H1 (cell line): ENCODE data around the gene PHOSPHO2. TPM values are rescaled to one million over a fixed set of nuclear protein-coding genes. Genes with fewer than 3 reads are reported as not detected.

Experiments used
- CTCF ChIA-PET: fragments of 300-600 bp; sonication (Branson Sonifier 250); formaldehyde crosslinking; loops from one replicate; lab custom pipeline; 2021; ENCODE audit not compliant: partially characterized antibody; lab: Charles Lee
- POLR2A ChIA-PET: fragments of 300-600 bp; sonication (Branson Sonifier 250); formaldehyde crosslinking; loops from one replicate; lab custom pipeline; 2021; ENCODE audit warnings: inconsistent platforms; ENCODE audit not compliant: partially characterized antibody; lab: Charles Lee
- DNase-seq, 2 experiments: peaks; one replicate each; pipeline versions ENCODE4 v3.0.0 to v3.0.0-alpha.2; 2010 to 2022; ENCODE audit warnings: low spot score in 2 of 2, low read depth in 1 of 2, mixed read lengths in 1 of 2
- FAIRE-seq: peaks from 2 replicates; lab custom pipeline; 2011; peaks lifted over from hg19 to GRCh38; lab: Jason Lieb, UNC
- H2AFZ ChIP-seq: 2 replicates; pipeline ENCODE4 v1.8.1; 2012; ENCODE audit warnings: low read length, inconsistent platforms
- H2AK5ac ChIP-seq: 2 replicates; pipeline ENCODE4 v1.6.1; 2013; ENCODE audit warnings: low read depth, low read length
- H2BK120ac ChIP-seq: replicated peaks from 2 replicates; pipeline ENCODE3; 2013; ENCODE audit warnings: low read depth, low read length, inconsistent platforms
- H2BK12ac ChIP-seq: 2 replicates; pipeline ENCODE4 v1.6.1; 2013; ENCODE audit warnings: low read depth, low read length
- H2BK15ac ChIP-seq: 2 replicates; pipeline ENCODE4 v1.6.1; 2013; ENCODE audit warnings: low read length
- H2BK20ac ChIP-seq: 2 replicates; pipeline ENCODE4 v1.6.1; 2013; ENCODE audit warnings: low read length
- H2BK5ac ChIP-seq: 2 replicates; pipeline ENCODE4 v1.6.1; 2013; ENCODE audit warnings: low read depth, low read length
- H3K14ac ChIP-seq: 2 replicates; pipeline ENCODE4 v1.6.1; 2013; ENCODE audit warnings: inconsistent platforms; ENCODE audit not compliant: insufficient read length
- H3K18ac ChIP-seq: 2 replicates; pipeline ENCODE4 v1.6.1; 2013; ENCODE audit warnings: low read length; ENCODE audit errors: extremely low read depth
- H3K23ac ChIP-seq: 2 replicates; pipeline ENCODE4 v1.6.1; 2013; ENCODE audit warnings: inconsistent platforms; ENCODE audit not compliant: insufficient read length
- H3K23me2 ChIP-seq: 2 replicates; pipeline ENCODE4 v1.6.1; 2013; ENCODE audit warnings: low read depth, low read length
- H3K27ac ChIP-seq: 2 replicates; pipeline ENCODE4 v1.6.1; 2011; ENCODE audit warnings: low read depth, low read length, inconsistent platforms
- H3K27me3 ChIP-seq, 4 experiments: replicated peaks in 1 of 4; 1 replicate in 1 of 4; 2 replicates in 3 of 4; pipeline versions ENCODE4 v1.6.1 to v1.8.1; 2011 to 2013; ENCODE audit warnings: low read length in 3 of 4, mild to moderate bottlenecking in 3 of 4, inconsistent platforms in 2 of 4, mixed read lengths in 2 of 4, moderate library complexity in 1 of 4; ENCODE audit not compliant: control insufficient read depth in 3 of 4, insufficient read depth in 3 of 4; ENCODE audit errors: extremely low read depth in 1 of 4
- H3K36me3 ChIP-seq, 4 experiments: 2 replicates each; pipeline versions ENCODE4 v1.6.1 to v1.8.1; 2011 to 2013; ENCODE audit warnings: mild to moderate bottlenecking in 4 of 4, low read length in 3 of 4, moderate library complexity in 2 of 4, control low read depth in 1 of 4, inconsistent platforms in 1 of 4; ENCODE audit not compliant: insufficient read depth in 4 of 4, control insufficient read depth in 2 of 4
- H3K4ac ChIP-seq: replicated peaks from 2 replicates; pipeline ENCODE3; 2013; ENCODE audit warnings: low read length, low read depth, mixed read lengths, inconsistent platforms; ENCODE audit not compliant: insufficient read length
- H3K4me1 ChIP-seq, 4 experiments: replicated peaks in 1 of 4; 1 replicate in 1 of 4; 2 replicates in 3 of 4; pipeline versions ENCODE4 v1.6.1 to v1.8.1; 2011 to 2013; ENCODE audit warnings: low read length in 3 of 4, inconsistent platforms in 2 of 4, mixed read lengths in 1 of 4; ENCODE audit not compliant: insufficient read depth in 4 of 4, control insufficient read depth in 3 of 4
- H3K4me2 ChIP-seq, 2 experiments: 2 replicates each; pipeline versions ENCODE4 v1.6.1 to v1.8.1; 2011 to 2013; ENCODE audit warnings: low read depth in 2 of 2, low read length in 2 of 2, control low read depth in 1 of 2, inconsistent platforms in 1 of 2, mild to moderate bottlenecking in 1 of 2; ENCODE audit not compliant: insufficient read depth in 1 of 2
- H3K4me3 ChIP-seq, 4 experiments: fragments of 200-600, 300-600 bp in 1 of 4; sonication (generic), shearing (Covaris generic), sonication (Bioruptor Twin) in 1 of 4; 2 replicates each; pipeline versions ENCODE4 v1.5.1 to v1.8.1; 2011 to 2016; ENCODE audit warnings: low read length in 4 of 4, low read depth in 3 of 4, control low read depth in 2 of 4, inconsistent platforms in 2 of 4, mild to moderate bottlenecking in 2 of 4, mixed read lengths in 1 of 4, moderate library complexity in 1 of 4; ENCODE audit not compliant: insufficient read depth in 2 of 4; ENCODE audit errors: extremely low read depth in 1 of 4
- H3K56ac ChIP-seq: replicated peaks from 2 replicates; pipeline ENCODE3; 2013; ENCODE audit warnings: low read depth, mild to moderate bottlenecking, mixed read lengths, low read length, inconsistent platforms; ENCODE audit not compliant: insufficient read length
- H3K79me1 ChIP-seq: 2 replicates; pipeline ENCODE4 v1.6.1; 2013; ENCODE audit warnings: low read depth, low read length, control low read depth
- H3K79me2 ChIP-seq, 2 experiments: 2 replicates each; pipeline versions ENCODE4 v1.6.1 to v1.8.1; 2012 to 2013; ENCODE audit warnings: low read length in 2 of 2, mild to moderate bottlenecking in 2 of 2, inconsistent platforms in 1 of 2; ENCODE audit not compliant: insufficient read depth in 2 of 2, control insufficient read depth in 1 of 2
- H3K9ac ChIP-seq, 4 experiments: replicated peaks in 1 of 4; 1 replicate in 1 of 4; 2 replicates in 3 of 4; pipeline versions ENCODE4 v1.6.1 to v1.8.1; 2011 to 2013; ENCODE audit warnings: low read depth in 3 of 4, low read length in 3 of 4, control low read depth in 2 of 4, mild to moderate bottlenecking in 2 of 4, moderate library complexity in 2 of 4, inconsistent platforms in 1 of 4; ENCODE audit errors: extremely low read depth in 1 of 4
- H3K9me3 ChIP-seq, 2 experiments: 2 replicates each; pipeline versions ENCODE4 v1.6.1 to v1.8.1; 2012 to 2013; ENCODE audit warnings: mild to moderate bottlenecking in 2 of 2, moderate library complexity in 2 of 2, control low read depth in 1 of 2, inconsistent platforms in 1 of 2, low read depth in 1 of 2, low read length in 1 of 2, mixed read lengths in 1 of 2; ENCODE audit not compliant: insufficient read depth in 2 of 2
- H4K20me1 ChIP-seq, 2 experiments: replicated peaks in 1 of 2; 2 replicates each; pipeline versions ENCODE3 to v1.8.1; 2011 to 2013; ENCODE audit warnings: inconsistent platforms in 2 of 2, low read length in 2 of 2, mild to moderate bottlenecking in 1 of 2; ENCODE audit not compliant: insufficient read depth in 2 of 2, control insufficient read depth in 1 of 2
- H4K5ac ChIP-seq: 2 replicates; pipeline ENCODE4 v1.6.1; 2013; ENCODE audit warnings: low read length, low read depth, mixed read lengths, inconsistent platforms; ENCODE audit not compliant: insufficient read length
- H4K8ac ChIP-seq: 2 replicates; pipeline ENCODE4 v1.8.0; 2013; ENCODE audit warnings: mild to moderate bottlenecking, moderate library complexity, low read length, inconsistent platforms; ENCODE audit not compliant: insufficient read depth; ENCODE audit errors: extremely low read depth
- H4K91ac ChIP-seq: replicated peaks from 2 replicates; pipeline ENCODE3; 2013; ENCODE audit warnings: low read length, mixed read lengths, inconsistent platforms; ENCODE audit not compliant: insufficient read length
- ASH2L ChIP-seq: fragments of 200-600, 300-600 bp; sonication (generic); IDR thresholded peaks from one replicate; pipeline ENCODE4 v1.7.1; 2017; ENCODE audit warnings: low read length
- BACH1 ChIP-seq: IDR thresholded peaks from 2 replicates; pipeline ENCODE4 v1.6.1; 2012; ENCODE audit warnings: low read length, improper control_type of control experiment
- BRCA1 ChIP-seq: IDR thresholded peaks from 2 replicates; pipeline ENCODE4 v1.6.1; 2012; ENCODE audit warnings: low read depth, low read length, improper control_type of control experiment
- CEBPB ChIP-seq: IDR thresholded peaks from 2 replicates; pipeline ENCODE4 v1.6.1; 2012; ENCODE audit warnings: low read depth, low read length
- CHD1 ChIP-seq: IDR thresholded peaks from 2 replicates; pipeline ENCODE4 v1.6.1; 2012; ENCODE audit warnings: low read depth, low read length, improper control_type of control experiment
- GTF2F1 ChIP-seq: IDR thresholded peaks from 2 replicates; pipeline ENCODE4 v1.6.1; 2012; ENCODE audit warnings: low read depth, low read length, improper control_type of control experiment, borderline replicate concordance
- HDAC2 ChIP-seq, 2 experiments: fragments of 300-600 bp in 1 of 2; sonication (generic) in 1 of 2; IDR thresholded peaks; 2 replicates each; pipeline ENCODE4 v1.6.1; 2011 to 2012; ENCODE audit warnings: low read depth in 2 of 2, low read length in 2 of 2, mild to moderate bottlenecking in 2 of 2, moderate library complexity in 2 of 2, borderline replicate concordance in 1 of 2, inconsistent platforms in 1 of 2
- KDM4A ChIP-seq: IDR thresholded peaks from one replicate; pipeline ENCODE4 v1.7.1; 2012; ENCODE audit warnings: low read depth, mild to moderate bottlenecking, moderate library complexity, low read length, inconsistent platforms; ENCODE audit not compliant: severe bottlenecking
- KDM5A ChIP-seq: fragments of 200-600 bp; IDR thresholded peaks from 2 replicates; pipeline ENCODE4 v1.7.1; 2012; ENCODE audit warnings: mild to moderate bottlenecking, low read length, inconsistent platforms, mixed read lengths
- RAD21 ChIP-seq, 2 experiments: IDR thresholded peaks in 1 of 2; conservative IDR thresholded peaks in 1 of 2; 2 replicates each; pipeline ENCODE4 v1.6.1; 2011; ENCODE audit warnings: low read depth in 2 of 2, low read length in 2 of 2, improper control_type of control experiment in 1 of 2, inconsistent platforms in 1 of 2, mild to moderate bottlenecking in 1 of 2, moderate library complexity in 1 of 2
- TBP ChIP-seq: IDR thresholded peaks from 2 replicates; pipeline ENCODE4 v1.6.1; 2011; ENCODE audit warnings: low read depth, low read length, improper control_type of control experiment
- TCF12 ChIP-seq: IDR thresholded peaks from 2 replicates; pipeline ENCODE4 v1.6.1; 2011; ENCODE audit warnings: low read depth, mild to moderate bottlenecking, low read length
- WGBS, 2 experiments: shearing (Covaris generic) in 1 of 2; methylation state at CpG; one replicate each; pipeline versions ENCODE4 v1.1.6 to v1.1.7; 2013 to 2015; ENCODE audit warnings: low lambda C conversion rate in 2 of 2, mixed read lengths in 2 of 2, inconsistent platforms in 1 of 2, low coverage in 1 of 2, missing lambda C conversion rate in 1 of 2; ENCODE audit not compliant: insufficient replicate concordance in 2 of 2, insufficient coverage in 1 of 2, insufficient read length in 1 of 2; ENCODE audit errors: extremely low coverage in 1 of 2, missing lambda C conversion rate in 1 of 2; 5-methylcytosine and 5-hydroxymethylcytosine counted together
- polyA plus RNA-seq, 7 experiments: library from polyadenylated mRNA; depleted of rRNA in 3 of 7; stranded (reverse) in 5 of 7; unstranded in 2 of 7; fragments of >200 nt in 5 of 7; fragments of 200-250 nt in 2 of 7; gene quantifications; 1 replicate in 5 of 7; 2 replicates in 1 of 7; 4 replicates in 1 of 7; pipeline versions ENCODE4 v1.2.1 to v1.2.3, GENCODE V29; 2011 to 2013; ENCODE audit warnings: missing spikeins in 2 of 7, mixed read lengths in 2 of 7
- total RNA-seq: library from RNA; stranded (reverse); fragmentation: NEBNext Ultra II Directional; extraction: Animal tissue kit (Norgen Biotek cat#: 25700); gene quantifications from 2 replicates; pipeline ENCODE4 v1.2.1, GENCODE V29; 2021
- TF ChIP-seq, protein P1 (sequence below): IDR thresholded peaks from 2 replicates; pipeline ENCODE4 v1.6.1; 2011; ENCODE audit warnings: low read length, improper control_type of control experiment

The PHOSPHO2 gene
- total and polyA plus RNA-seq, 2 of the 8 experiments (the other 6 are each of a cell fraction or from before 2014, with no cell fraction given) = 2.4 to 8.5 TPM

DNA sequence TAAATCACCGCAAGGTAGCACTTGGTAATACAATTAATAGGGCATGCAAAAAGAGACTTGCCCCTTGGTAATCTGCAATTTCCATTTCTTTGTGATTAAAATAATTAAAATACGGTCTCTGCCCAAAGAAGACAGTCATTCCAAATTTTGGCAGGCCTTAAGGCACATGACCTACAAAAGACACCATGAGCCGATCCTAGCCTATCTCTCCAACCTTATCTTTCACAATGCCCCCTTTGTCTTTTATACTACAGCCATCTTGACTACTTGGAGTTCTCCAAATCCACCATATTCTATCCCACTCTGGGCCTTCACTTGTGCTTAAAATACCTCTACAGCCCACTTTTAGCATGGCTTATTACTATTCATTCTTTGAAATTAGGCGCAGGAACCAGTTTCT lies 23.3 kb upstream of the PHOSPHO2 start:
- DNase-seq (no peak), FAIRE-seq (no peak)
- H3K4me1 ChIP-seq = no peaks in the 10 kb centered on the region
- H2BK20ac ChIP-seq = no peak overlapping the region
- H3K36me3 ChIP-seq = no peaks in the 10 kb centered on the region
- no peak overlapping the region for H3K4ac ChIP-seq
- 93% methylated on average over 4 of the region's 4 CpGs; no CpG with 5 or more reads in 1 of the 2 experiments for WGBS, 2 experiments
- no peak overlapping the region for H2AK5ac ChIP-seq
- no peak overlapping the region for H2BK5ac ChIP-seq
- H2BK15ac ChIP-seq = no peak overlapping the region
- no peak overlapping the region for H3K56ac ChIP-seq
- H3K79me2 ChIP-seq = no peaks in the 10 kb centered on the region
- H3K79me1 ChIP-seq = no peaks in the 10 kb centered on the region
- ChIA-PET POLR2A (no interaction called here), CTCF (interaction anchor here (1.4 kb wide), 1 partner anchor 9 kb away, joined by 4 read pairs; no protein-coding TSS in a partner anchor)
- H3K27me3 ChIP-seq = no peaks in the 10 kb centered on the region
- H4K91ac ChIP-seq = no peak overlapping the region
- no peak overlapping the region for H3K4me2 ChIP-seq
- no peak overlapping the region for H3K18ac ChIP-seq
- H3K27ac ChIP-seq = no peak overlapping the region
- no peak for TF ChIP-seq ASH2L
- TF ChIP-seq CEBPB = no peak
- TF ChIP-seq TBP = no peak
- no peak for TF ChIP-seq KDM4A
- no peak for TF ChIP-seq RAD21 (IDR thresholded peaks at IDR 0.05 in 1 of 2, conservative IDR thresholded peaks at IDR 0.05 in 1 of 2; ENCODE audit: low read depth in 2 of 2, low read length in 2 of 2)
- TF ChIP-seq GTF2F1 = no peak
- TF ChIP-seq BRCA1 = no peak
- TF ChIP-seq CHD1 = no peak
- TF ChIP-seq TCF12 = no peak
- no peak for TF ChIP-seq HDAC2 (IDR thresholded peaks at IDR 0.05; ENCODE audit: borderline replicate concordance in 1 of 2, low read depth in 2 of 2, low read length in 2 of 2)
- TF ChIP-seq, protein P1, sequence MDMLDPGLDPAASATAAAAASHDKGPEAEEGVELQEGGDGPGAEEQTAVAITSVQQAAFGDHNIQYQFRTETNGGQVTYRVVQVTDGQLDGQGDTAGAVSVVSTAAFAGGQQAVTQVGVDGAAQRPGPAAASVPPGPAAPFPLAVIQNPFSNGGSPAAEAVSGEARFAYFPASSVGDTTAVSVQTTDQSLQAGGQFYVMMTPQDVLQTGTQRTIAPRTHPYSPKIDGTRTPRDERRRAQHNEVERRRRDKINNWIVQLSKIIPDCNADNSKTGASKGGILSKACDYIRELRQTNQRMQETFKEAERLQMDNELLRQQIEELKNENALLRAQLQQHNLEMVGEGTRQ = no peak
- TF ChIP-seq KDM5A = no peak
- TF ChIP-seq BACH1 = no peak
- no peak overlapping the region for H2BK12ac ChIP-seq
- H2BK120ac ChIP-seq = no peak overlapping the region
- H3K23me2 ChIP-seq = no peaks in the 10 kb centered on the region; the same call in 1 of the 2 replicates
- H3K14ac ChIP-seq = no peak overlapping the region
- H3K23ac ChIP-seq = no peak overlapping the region
- H4K5ac ChIP-seq = no peak overlapping the region
- H2AFZ ChIP-seq = no peak overlapping the region
- no peaks in the 10 kb centered on the region for H4K20me1 ChIP-seq
- no peak overlapping the region for H4K8ac ChIP-seq
- no peak overlapping the region for H3K9ac ChIP-seq
- no peak overlapping the region for H3K4me3 ChIP-seq
- H3K9me3 ChIP-seq = no peaks in the 10 kb centered on the region; a peak in 1 of 4 replicates
